NCI-H748 treated with DMSO at 0.1 percent for 48 hours (cell line): ENCODE data around the gene DNAJC19.

Source experiments
- DNase-seq: peaks from one replicate; lab custom pipeline; 2025; lab: John Stamatoyannopoulos, UW

Gene DNAJC19

GRCh38 chr3:180961087-180961486 is 28.4 kb downstream of the DNAJC19 start:
- DNase-seq, result no peak

- DNase-seq, result no peak
Measured at GRCh38 chr3:180959691-180960090, 29.8 kb downstream of the DNAJC19 start.

- DNase-seq, result no peak
Measured at GRCh38 chr3:180947761-180948390, 41.7 kb downstream of the DNAJC19 start.

GRCh38 chr3:180940826-180941225 is 48.7 kb downstream of the DNAJC19 start:
- DNase-seq, result no peak

GRCh38 chr3:180934638-180935037 is 54.9 kb downstream of the DNAJC19 start:
- DNase-seq, result no peak
